CD4-positive, alpha-beta T cell treated with Interleukin-6 at 100 ng/mL for 8 hours (primary cell): Measurements from ENCODE around the gene DPP3.
A peak's percentile ranks its signal among the peaks of the same experiment; 100 is the strongest.
"Not testable (repeated sequence)": the region's sequence is repeated elsewhere in the genome, so short reads cannot be mapped to it uniquely, and the experiment has no call there.

ENCODE experiments used
- DNase-seq: peaks from one replicate; pipeline ENCODE4 v3.0.0-alpha.2; 2020; ENCODE audit warnings: mixed read lengths, low spot score

DPP3 gene

DNA sequence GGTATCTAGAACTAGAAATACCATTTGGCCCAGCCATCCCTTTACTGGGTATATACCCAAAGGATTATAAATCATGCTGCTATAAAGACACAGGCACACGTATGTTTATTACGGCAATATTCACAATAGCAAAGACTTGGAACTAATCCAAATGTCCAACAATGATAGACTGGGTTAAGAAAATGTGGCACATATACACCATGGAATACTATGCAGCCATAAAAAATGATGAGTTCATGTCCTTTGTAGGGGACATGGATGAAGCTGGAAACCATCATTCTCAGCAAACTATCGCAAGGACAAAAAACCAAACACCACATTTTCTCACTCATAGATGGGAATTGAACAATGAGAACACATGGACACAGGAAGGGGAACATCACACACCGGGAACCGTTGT, 16.1 kb upstream of the DPP3 start:
- not testable (repeated sequence) for DNase-seq

DNA sequence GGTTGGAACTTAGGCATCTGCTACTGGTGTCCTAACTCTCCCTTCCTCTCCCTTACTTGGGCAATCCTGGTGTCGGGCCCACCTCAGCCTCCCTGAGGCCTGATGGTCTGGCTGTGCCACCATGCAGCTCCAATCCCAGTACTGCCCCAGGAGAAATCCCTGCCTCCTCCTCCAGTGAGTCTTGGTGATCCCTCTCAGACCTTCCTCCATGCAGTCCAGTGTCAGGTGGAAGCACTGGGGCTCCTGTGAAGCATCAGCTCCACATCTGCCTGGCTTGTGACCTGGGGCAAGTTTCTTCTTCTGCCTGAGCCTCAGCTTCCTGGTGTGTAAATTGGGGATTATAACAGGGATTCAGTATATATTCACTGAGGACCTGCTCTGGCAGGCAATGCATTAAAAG, 15.3 kb upstream of the DPP3 start:
- no peak for DNase-seq

DNA sequence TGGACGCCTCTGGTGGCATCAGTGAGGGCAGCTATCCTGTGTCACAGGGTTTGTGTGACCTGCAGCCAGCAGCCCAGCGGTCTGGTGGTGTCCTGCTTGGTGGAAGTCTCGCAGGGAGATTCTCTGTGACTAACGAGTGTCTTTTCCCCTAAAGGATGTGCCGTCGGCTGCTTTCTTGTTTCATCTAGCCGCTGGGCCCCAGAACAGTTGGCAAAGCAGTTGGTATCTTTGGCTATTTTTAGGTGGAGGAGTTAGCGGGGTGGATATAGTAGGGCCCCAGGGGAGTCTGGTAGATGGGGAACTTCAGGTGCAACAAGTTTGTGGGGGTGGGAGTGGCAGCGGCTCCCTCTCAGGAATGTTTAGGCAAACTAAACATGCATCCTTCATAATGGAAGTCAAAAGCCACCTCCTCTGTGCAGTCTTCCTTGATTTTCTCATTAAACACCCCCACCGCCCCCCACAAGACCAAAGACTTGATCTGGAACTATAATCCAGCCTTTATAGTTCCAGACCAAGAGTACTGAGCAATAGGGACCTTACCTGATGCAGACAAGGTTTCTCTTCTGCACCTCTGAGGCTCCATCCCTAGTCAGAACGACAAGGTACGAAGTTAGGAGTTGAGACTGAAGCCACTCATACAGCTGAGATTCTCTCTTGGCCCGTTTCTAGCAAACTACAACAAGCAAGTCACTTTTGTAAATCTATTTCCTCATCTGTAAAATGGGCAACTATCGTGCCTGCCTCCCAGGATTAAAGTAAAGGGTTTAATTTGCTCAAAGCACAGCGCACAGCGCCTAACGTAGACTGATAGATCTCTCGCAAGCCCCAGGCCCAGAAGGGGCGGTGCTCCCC, 14.6 kb upstream of the DPP3 start:
- no peak for DNase-seq

DNA sequence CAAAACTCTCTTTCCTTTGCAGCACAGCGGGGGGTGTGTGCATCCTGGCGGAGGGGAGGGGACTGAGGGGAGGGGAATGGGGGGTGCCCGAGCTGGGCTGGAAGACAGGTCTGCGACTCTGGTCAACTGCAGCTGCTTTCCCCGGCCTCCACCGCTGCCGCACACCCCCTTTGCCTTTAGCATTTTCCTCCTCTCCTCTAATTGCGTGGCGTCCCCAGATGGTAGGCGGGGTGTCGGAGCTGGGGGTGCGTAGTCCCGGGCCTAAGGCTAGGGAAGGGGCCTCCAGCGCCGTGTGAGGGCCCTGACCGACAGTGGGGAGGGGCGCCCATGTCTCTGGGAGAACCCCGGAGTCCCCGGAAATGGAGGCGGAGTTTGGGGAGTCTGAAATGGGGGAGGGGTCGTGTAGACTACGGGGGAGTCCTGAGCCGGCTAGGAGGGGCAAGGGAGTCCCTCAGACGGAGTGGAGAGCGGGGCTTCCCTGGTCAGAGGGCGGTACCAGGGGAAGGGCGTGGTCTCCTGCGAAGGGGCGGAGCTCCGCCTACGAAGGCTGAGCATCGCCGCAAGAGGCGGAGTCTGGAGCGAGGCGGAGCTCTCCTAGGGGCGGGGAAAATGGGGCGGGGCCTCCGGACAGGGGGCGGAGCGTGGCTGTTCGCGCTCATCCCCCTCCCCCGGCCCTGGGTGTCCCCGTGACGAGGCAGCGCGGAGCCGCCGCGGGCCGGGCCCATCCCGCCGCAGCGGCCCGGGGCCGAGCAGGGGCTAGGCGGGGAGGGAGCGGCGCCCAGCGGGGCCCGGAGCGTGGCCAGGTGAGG, 13.8 kb upstream of the DPP3 start, which contains the start of gene PELI3:
PELI3 (plus strand) TSS at position 681 of the 809 bp plus-strand sequence. CDS start 1,224 bp downstream, outside the sequence.
- DNase-seq: peak; percentile 93

DNA sequence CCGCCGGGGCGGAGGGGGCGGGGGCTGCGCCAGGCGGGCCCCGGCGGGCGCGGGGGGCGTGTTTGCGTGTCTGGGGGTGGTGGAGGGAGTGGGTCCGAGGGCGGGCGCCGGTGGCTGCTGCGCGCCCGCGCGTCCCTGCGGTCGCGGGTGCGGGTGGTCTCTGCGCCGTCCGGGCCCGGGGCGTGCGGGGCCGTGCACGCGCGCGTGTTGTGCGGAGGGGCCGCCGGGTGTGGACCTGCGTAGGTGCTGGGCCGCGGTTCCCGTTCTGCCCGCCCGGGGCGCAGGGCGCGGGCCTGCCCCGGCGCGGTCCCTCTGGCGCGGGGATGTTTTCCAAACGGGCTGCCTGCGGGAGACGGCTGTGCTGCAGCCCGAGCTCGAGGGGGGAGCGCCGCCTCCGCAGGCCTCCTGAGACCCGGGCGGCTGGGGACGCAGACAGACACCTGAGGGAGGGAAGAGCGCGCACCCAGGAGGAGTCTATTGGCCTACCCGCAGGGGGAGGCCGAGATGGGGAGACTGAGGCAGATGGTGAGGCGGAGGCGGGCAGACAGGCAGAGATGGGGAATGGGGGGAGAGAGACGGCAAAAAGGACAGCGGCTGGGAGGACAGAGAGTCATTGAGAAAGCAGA, 13.1 kb upstream of the DPP3 start:
- no peak for DNase-seq

DNA sequence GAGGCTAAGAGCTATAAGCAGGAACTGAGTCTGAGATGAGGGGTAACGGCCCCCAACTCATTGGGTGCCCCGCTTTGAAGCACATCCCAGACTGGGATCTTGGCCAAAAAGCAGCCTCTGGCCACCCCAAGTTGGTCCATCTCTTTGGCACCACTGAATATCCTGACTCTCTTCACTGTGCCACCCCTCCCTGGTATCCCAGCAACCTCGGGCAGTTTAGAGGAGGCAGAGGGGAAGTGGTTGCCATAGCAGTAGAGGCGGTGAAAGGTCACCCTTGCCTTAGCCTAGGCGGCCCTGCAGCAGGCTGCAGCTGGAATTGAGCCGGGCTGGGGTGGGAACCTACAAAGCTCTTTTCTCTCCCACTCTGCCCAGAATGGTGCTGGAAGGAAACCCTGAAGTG, 12.5 kb upstream of the DPP3 start:
- DNase-seq: no peak

DNA sequence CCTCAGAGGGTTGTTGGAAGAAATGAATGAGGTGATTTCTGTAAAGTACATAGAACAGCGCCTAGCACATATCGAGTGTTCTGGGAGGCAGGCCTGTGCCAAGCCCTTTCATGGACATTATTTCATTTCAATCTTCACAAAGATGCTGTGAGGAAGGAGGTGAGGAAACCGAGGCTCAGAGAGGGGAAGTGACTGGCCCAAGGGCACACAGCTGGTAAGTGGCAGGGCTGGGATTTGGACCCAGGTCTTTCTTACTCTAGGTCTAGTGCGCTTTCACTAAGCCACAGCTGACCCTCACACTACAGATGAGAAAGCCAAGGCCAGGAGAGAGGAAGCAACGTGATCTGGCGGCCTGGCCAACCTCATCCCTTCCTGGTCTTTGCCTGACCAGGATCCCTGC, 11.5 kb upstream of the DPP3 start:
- DNase-seq: no peak

DNA sequence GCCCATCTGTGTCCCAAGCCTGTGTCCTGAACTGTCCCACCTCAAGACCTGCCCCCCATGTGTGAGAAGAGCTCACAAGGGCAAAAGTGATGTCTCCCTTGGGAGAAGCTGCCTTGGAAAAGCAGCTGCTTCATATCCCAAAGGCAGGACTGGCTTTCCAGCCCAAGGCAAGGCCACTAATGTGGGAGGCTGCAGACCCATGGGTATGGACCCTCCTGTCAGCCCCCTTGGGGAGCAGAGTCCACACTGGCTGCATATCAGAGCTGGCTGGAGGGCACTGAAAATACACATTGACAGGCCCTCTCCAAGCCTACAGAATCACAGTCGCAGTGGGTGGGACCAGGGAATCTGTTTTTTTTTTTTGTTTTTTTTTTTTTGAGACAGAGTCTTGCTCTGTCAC, 10.8 kb upstream of the DPP3 start:
- no peak for DNase-seq

DNA sequence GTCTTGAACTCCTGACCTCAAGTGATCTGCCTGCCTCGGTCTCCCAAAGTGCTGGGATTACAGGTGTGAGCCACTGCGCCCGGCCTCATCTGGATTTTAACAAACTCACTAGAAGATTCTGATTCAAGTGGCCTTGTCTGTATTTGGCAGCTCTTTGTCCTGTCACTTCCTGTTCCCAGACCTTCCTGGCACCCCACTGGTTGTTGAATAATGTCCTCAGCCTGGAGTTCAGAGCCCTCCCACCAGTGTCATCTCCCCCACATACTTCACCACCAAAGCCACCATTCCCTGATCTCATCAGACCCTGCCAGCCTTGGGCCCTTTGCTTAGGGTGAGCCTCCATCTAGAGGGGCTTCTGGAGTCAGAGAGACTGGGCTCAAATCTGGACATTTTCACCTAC, 10.2 kb upstream of the DPP3 start:
- DNase-seq: no peak

DNA sequence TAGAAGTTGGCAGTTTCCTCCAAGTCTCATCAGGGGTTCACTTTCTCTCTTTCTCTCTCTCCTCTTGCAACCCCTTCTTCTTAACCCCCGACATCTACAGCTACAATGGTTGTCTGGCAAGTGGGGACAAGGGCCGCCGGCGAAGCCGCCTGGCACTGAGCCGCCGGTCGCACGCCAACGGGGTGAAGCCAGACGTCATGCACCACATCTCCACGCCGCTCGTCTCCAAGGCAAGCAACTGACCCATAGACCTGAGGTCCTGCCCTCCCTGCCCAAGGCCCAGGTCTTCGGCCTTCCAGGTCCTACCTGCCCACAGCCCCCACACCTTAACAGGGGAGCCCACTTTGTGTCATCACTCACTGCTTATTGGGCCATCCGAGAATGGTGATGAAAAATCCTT, 9.1 kb upstream of the DPP3 start:
- no peak for DNase-seq

DNA sequence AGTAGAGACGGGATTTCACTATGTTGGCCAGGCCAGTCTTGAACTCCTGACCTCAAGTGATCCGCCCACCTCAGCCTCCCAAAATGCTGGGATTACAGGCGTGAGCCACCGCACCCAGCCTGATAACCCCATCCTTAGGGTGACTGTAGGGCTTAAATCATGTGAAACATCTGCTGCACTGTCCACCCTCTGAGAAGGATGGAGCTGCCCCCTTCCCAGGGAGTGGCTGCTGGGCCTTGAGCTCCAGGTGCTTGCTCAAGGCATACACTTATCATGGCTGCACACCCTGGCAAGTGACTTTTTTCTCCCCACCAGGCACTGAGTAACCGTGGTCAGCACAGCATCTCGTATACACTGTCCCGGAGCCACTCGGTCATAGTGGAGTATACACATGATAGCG, 8.2 kb upstream of the DPP3 start:
- DNase-seq: no peak

DNA sequence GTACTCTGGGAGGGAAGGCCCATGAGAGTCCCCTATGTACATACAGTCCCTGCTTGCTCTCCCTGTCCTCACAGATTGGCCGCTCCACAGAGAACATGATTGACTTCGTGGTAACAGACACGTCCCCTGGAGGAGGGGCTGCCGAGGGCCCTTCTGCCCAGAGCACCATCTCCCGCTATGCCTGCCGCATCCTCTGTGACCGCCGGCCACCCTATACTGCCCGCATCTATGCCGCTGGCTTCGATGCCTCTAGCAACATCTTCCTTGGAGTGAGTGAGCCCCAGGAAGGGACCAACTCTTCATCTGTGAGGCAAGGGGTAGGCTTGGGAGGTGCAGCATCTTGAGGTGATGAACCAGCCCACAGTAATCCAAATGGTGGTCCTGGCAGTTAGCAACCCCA, 7.1 kb upstream of the DPP3 start:
- DNase-seq: no peak

DNA sequence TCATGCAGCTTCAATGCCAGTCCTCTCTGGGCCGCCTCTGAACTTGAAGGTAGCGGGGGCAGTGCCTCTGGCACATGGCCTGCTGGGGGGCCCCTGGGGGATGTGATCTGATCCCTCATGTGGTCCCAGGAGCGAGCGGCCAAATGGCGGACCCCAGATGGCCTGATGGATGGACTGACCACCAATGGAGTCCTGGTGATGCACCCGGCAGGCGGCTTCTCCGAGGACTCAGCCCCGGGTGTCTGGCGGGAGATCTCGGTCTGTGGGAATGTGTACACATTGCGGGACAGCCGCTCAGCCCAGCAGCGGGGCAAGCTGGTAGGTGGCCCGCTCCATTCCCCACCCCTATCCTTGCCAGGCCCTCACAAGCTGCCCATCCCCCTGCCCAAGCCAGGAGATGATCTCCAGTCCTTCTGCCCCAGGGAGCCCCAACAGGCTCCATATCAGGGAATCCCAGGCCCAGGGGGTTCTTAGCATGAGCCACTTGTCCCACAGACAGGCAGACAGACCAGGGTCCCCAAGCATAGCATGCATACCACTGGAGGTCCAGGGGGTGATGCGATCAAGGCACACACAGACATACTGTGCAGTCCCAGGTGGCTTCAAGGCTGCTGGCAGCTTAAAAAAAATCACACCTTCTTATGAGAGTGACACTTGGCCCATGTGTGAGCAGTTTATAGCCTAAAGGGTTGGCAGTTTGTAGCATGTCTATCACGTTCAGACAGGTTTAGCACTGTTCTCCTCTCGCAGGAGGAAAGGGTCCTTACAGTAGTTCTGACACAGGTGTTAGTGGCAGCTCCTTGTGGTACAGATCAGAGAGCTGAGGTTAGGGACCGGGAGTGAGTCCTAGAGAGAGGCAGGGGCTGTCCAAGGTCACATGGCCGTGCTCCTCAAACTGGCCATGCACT, 6.4 kb upstream of the DPP3 start:
- no peak for DNase-seq

DNA sequence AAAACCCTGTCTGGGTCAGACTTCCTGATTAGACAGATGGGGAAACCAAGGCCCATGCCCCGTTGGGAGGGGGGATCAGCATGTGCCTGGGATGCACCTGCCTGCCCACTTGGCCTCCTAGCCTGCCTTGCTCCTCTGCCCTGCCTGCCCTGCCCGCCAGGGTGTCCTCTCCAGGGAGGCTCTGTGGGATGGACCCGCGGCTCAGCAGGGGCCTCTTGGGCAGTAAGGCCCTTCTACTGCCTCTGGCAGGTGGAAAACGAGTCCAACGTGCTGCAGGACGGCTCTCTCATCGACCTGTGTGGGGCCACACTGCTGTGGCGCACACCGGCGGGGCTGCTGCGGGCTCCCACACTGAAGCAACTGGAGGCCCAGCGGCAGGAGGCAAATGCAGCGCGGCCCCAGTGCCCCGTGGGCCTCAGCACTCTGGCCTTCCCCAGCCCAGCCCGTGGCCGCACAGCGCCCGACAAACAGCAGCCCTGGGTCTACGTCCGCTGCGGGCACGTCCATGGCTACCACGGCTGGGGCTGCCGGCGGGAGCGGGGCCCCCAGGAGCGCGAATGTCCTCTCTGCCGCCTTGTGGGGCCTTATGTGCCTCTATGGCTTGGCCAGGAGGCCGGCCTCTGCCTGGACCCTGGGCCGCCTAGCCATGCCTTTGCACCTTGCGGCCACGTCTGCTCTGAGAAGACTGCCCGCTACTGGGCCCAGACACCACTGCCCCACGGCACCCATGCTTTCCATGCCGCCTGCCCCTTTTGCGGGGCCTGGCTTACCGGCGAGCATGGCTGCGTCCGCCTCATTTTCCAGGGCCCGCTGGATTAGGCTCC, 4.7 kb upstream of the DPP3 start:
- no peak for DNase-seq

DNA sequence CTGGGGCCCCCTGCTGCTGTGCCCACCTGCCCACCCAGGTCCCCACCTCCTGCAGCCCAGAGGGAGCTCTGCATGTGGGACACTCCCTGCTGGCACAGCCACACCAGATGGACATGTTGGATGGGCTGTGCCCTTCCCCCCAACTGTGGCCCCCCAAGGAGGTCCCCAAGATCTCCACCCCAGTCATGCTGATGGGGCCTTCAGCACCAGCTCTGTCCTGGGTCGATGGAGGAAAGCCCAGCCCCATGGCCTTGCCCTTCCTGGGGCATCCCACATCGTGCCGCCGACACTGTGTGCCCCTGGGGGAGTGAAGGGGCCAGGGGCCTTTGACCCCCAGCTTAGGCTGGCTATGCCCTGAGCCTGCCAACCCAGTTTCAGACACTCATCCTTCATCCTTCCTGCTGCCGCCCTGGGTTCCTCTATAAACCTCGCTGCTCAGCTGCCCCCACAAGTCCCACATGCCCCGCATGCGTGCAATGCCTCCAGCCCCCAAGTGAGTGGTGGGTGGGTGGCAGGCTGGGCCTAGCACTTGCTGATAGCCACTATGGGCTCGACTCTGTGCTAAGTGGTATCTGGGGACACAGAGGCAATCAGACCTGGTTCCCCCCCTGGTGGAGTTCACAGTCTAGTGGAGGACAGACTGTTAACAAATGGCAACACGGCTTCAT, 3.9 kb upstream of the DPP3 start:
- no peak for DNase-seq

DNA sequence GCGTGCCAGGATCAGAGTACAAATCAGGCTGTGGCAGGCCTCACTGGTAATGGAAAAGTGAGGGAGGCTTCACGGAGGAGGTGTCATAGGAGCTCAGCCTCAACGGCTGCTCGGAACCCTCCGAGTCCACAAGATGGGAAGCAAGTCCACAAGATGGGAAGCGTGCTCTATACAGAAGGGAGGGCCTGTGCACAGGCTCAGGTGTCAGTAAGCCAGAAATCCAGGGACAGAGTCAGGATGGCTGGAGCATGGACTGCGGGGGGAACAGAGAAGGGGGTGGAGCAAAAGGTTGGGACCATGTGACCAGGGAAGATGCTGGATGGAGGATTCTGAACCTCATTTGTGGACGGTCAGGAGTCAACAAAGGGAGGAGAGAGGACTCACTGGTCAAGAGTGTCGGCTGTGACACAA, 3.4 kb upstream of the DPP3 start:
- DNase-seq: no peak

DNA sequence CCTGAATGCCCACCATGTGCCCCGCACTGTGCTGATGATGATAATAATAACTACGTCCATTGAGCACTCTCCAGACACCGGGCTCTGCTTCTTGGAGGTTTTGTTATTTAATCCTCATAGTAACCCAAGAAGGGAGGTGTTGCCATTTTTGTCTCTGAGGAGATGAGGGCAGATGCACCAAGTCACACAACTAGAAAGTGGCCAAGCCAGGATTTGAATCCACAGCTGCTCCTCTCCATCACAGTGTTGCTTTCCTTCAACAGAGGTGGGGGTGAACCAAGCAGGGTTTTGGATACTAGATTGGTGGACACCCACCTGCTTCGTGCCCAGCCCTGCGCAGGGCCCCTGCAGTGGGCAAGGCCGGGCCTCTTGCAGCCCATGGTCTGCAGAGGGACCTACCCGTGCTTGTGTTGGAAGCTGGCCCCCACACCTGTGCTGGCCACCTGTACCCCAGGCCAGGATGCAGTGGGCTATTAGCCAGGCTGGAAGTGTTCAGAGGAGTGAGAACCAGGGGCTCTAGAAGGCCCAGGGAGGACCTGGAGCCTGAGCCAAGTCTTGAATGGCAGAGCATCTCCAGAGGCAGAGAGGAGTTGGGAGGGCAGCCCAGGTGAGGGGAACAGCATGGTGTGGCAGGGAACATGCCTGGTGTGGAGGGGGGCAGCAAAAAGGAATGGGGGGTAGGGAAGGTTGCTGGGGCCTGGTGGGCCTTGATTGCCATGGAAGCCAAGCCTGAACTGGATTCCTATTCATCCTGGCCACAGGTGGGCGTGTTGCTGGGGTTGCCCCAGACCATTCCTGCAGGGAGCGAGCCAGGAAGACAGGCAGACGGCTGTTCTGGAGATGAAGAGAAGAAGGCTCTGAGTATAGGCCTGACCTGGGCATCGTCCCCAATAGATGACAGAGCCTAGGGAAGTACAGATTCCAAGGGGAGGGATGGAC, 2.7 kb upstream of the DPP3 start:
- DNase-seq: no peak

DNA sequence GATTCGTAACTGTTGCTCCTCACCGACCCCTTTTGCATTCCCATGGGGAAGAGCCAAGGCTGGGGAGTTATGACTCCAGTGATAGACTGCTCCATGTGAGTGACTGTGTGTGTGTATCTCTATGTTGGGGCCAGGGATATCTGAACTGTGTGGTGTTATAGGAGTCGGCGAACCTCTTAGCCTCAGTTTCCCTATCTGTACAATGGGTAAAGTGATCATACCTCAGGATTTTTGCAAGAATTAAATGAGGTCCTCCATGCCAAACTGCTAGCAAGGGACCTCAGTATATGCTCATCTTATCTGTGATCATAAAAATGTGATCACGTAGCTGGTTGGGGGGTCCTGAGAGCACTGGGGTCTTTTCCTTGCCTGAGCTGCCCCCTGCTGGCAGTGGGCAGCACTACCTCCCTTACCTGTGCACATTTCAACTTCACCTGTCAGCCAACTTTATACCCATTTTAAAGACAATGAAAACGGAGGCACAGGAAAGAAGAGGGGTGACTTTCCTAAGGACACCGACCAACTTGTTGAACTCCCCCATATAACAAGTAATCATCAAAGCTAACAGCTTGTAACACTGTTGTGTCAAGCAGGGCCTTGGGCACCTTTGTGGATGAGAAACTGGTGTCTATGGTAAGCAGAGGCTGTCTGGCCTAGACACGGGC, 1.4 kb upstream of the DPP3 start:
- no peak for DNase-seq
